HEK293 (cell line): Measurements from ENCODE around the gene ZNF670.

ENCODE experiments used
- CTCF ChIA-PET: fragments of 350-600 bp; formaldehyde crosslinking; extraction: SDS; loops from one replicate; lab custom pipeline; 2021; ENCODE audit warnings: antibody characterized with exemption; lab: Yijun Ruan, JAX
- POLR2A ChIA-PET: fragments of 300-600 bp; formaldehyde crosslinking; extraction: SDS; loops from one replicate; lab custom pipeline; 2020; ENCODE audit warnings: antibody characterized with exemption, inconsistent platforms; lab: Yijun Ruan, JAX
- H3K27ac ChIP-seq: fragments of 200-500 bp; sonication (Bioruptor generic); 2 replicates; pipeline ENCODE4 v1.5.1; 2014; ENCODE audit warnings: low read depth, low read length, control low read depth, inconsistent platforms; ENCODE audit errors: extremely low read depth
- H3K36me3 ChIP-seq, 2 experiments: fragments of 200-500 bp in 1 of 2; sonication (Bioruptor generic) in 1 of 2; 1 replicate in 1 of 2; 2 replicates in 1 of 2; pipeline ENCODE4 v1.5.1; 2014 to 2017; ENCODE audit warnings: inconsistent platforms in 2 of 2, low read length in 2 of 2; ENCODE audit not compliant: control insufficient read depth in 2 of 2, insufficient read depth in 1 of 2
- H3K4me1 ChIP-seq: fragments of 200-500 bp; sonication (Bioruptor generic); 2 replicates; pipeline ENCODE4 v1.5.1; 2014; ENCODE audit warnings: mild to moderate bottlenecking, low read length, inconsistent platforms; ENCODE audit not compliant: control insufficient read depth, insufficient read depth
- H3K4me3 ChIP-seq: 2 replicates; pipeline ENCODE4 v1.5.1; 2011; ENCODE audit warnings: low read depth, mild to moderate bottlenecking, control low read depth, low read length, moderate library complexity
- H3K9me3 ChIP-seq: fragments of 200-500 bp; sonication (Bioruptor generic); 2 replicates; pipeline ENCODE4 v1.5.1; 2014; ENCODE audit warnings: low read depth, low read length, inconsistent platforms; ENCODE audit not compliant: control insufficient read depth, insufficient read depth
- FEZF1 ChIP-seq: fragments of 450-650 bp; formaldehyde crosslinking; IDR thresholded peaks from 2 replicates; pipeline ENCODE4 v1.5.1; 2016; ENCODE audit warnings: missing biosample characterization, missing genetic modification characterization
- GLIS1 ChIP-seq: fragments of 450-650 bp; formaldehyde crosslinking; IDR thresholded peaks from 2 replicates; pipeline ENCODE4 v1.5.1; 2016; ENCODE audit warnings: missing biosample characterization, missing genetic modification characterization
- KLF10 ChIP-seq: fragments of 450-650 bp; IDR thresholded peaks from 2 replicates; pipeline ENCODE4 v1.5.1; 2018; ENCODE audit warnings: missing biosample characterization, mild to moderate bottlenecking, missing genetic modification characterization
- MZF1 ChIP-seq: fragments of 450-650 bp; formaldehyde crosslinking; IDR thresholded peaks from 2 replicates; pipeline ENCODE4 v1.5.1; 2017; ENCODE audit warnings: missing biosample characterization, missing genetic modification characterization, borderline replicate concordance
- OSR2 ChIP-seq: fragments of 450-650 bp; formaldehyde crosslinking; IDR thresholded peaks from 2 replicates; pipeline ENCODE4 v1.5.1; 2016; ENCODE audit warnings: missing biosample characterization, missing genetic modification characterization
- OVOL3 ChIP-seq: fragments of 450-650 bp; formaldehyde crosslinking; IDR thresholded peaks from 2 replicates; pipeline ENCODE4 v1.5.1; 2016; ENCODE audit warnings: missing biosample characterization, missing genetic modification characterization
- SCRT1 ChIP-seq: fragments of 450-650 bp; formaldehyde crosslinking; IDR thresholded peaks from 2 replicates; pipeline ENCODE4 v1.5.1; 2016; ENCODE audit warnings: missing biosample characterization, missing genetic modification characterization, borderline replicate concordance
- ZBTB1 ChIP-seq: fragments of 450-650 bp; formaldehyde crosslinking; IDR thresholded peaks from 2 replicates; pipeline ENCODE4 v1.5.1; 2016; ENCODE audit warnings: missing biosample characterization, missing genetic modification characterization
- ZBTB20 ChIP-seq: fragments of 450-650 bp; formaldehyde crosslinking; IDR thresholded peaks from 2 replicates; pipeline ENCODE4 v1.5.1; 2016; ENCODE audit warnings: missing biosample characterization, missing genetic modification characterization
- ZFP69B ChIP-seq: fragments of 450-650 bp; formaldehyde crosslinking; IDR thresholded peaks from 2 replicates; pipeline ENCODE4 v1.5.1; 2016; ENCODE audit warnings: missing biosample characterization, missing genetic modification characterization
- ZNF112 ChIP-seq: fragments of 450-650 bp; formaldehyde crosslinking; IDR thresholded peaks from 2 replicates; pipeline ENCODE4 v1.5.0; 2017; ENCODE audit warnings: missing biosample characterization, missing genetic modification characterization
- ZNF121 ChIP-seq: fragments of 450-650 bp; formaldehyde crosslinking; IDR thresholded peaks from 2 replicates; pipeline ENCODE4 v1.5.1; 2016; ENCODE audit warnings: missing biosample characterization, missing genetic modification characterization
- ZNF214 ChIP-seq: fragments of 450-650 bp; formaldehyde crosslinking; IDR thresholded peaks from 2 replicates; pipeline ENCODE4 v1.5.1; 2017; ENCODE audit warnings: missing biosample characterization, mild to moderate bottlenecking, missing genetic modification characterization, borderline replicate concordance
- ZNF248 ChIP-seq: fragments of 450-650 bp; formaldehyde crosslinking; IDR thresholded peaks from 2 replicates; pipeline ENCODE4 v1.5.1; 2017; ENCODE audit warnings: missing biosample characterization, missing genetic modification characterization
- ZNF350 ChIP-seq: fragments of 450-650 bp; formaldehyde crosslinking; IDR thresholded peaks from 2 replicates; pipeline ENCODE4 v1.5.0; 2017; ENCODE audit warnings: missing biosample characterization, mild to moderate bottlenecking, missing genetic modification characterization
- ZNF404 ChIP-seq: fragments of 450-650 bp; formaldehyde crosslinking; IDR thresholded peaks from 2 replicates; pipeline ENCODE4 v1.5.1; 2017; ENCODE audit warnings: missing biosample characterization, missing genetic modification characterization
- ZNF530 ChIP-seq: fragments of 450-650 bp; formaldehyde crosslinking; IDR thresholded peaks from 2 replicates; pipeline ENCODE4 v1.5.1; 2016; ENCODE audit warnings: low read depth, missing biosample characterization, missing genetic modification characterization
- ZNF677 ChIP-seq: fragments of 450-650 bp; IDR thresholded peaks from 2 replicates; pipeline ENCODE4 v1.5.0; 2018; ENCODE audit warnings: missing biosample characterization, mild to moderate bottlenecking, missing genetic modification characterization, moderate library complexity
- ZNF747 ChIP-seq: fragments of 450-650 bp; formaldehyde crosslinking; IDR thresholded peaks from 2 replicates; pipeline ENCODE4 v1.5.1; 2016; ENCODE audit warnings: missing biosample characterization, missing genetic modification characterization
- ZNF776 ChIP-seq: fragments of 450-650 bp; formaldehyde crosslinking; IDR thresholded peaks from 2 replicates; pipeline ENCODE4 v1.5.0; 2017; ENCODE audit warnings: missing biosample characterization, missing genetic modification characterization, borderline replicate concordance
- TF ChIP-seq, protein P1 (sequence below): fragments of 450-650 bp; formaldehyde crosslinking; IDR thresholded peaks from 2 replicates; pipeline ENCODE4 v1.5.1; 2016; ENCODE audit warnings: missing biosample characterization, missing genetic modification characterization, borderline replicate concordance
- TF ChIP-seq, protein P2 (sequence below): fragments of 450-650 bp; formaldehyde crosslinking; IDR thresholded peaks from 2 replicates; pipeline ENCODE4 v1.5.1; 2017; ENCODE audit warnings: missing biosample characterization, missing genetic modification characterization

The ZNF670 gene

DNA sequence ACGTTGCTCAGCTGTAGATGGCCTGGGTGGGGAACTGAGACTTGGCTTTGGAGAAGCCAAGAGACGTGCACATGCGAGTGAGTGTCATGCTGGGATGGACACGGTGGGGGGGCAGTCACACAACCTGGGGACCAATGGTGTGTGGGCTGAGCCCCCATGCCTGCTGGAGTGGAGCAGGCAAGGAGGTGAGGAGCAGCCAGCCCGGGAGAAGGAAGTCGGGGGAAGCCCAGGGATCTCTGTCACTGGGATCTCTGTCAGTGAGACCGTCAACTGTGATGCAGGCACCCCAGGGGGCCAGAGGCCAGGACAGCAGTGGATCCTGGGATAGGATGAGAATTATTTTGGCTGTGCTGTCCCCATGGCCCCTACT is 36.5 kb upstream of the ZNF670 start:
- TF ChIP-seq ZBTB1 (no peak), MZF1 (tag by site-specific recombination) (no peak), SCRT1 (tag by site-specific recombination) (no peak), ZNF121 (tag by site-specific recombination) (no peak), ZNF248 (tag by site-specific recombination) (no peak), ZNF214 (tag by site-specific recombination) (no peak), ZNF747 (no peak), FEZF1 (tag by site-specific recombination) (no peak)
- Histone ChIP-seq H3K4me3 (no peak overlapping the region), H3K9me3 (no peaks in the 10 kb centered on the region), H3K4me1 (no peaks in the 10 kb centered on the region), H3K27ac (no peak overlapping the region), H3K36me3 (no peaks in the 10 kb centered on the region)
- ChIA-PET CTCF (no interaction called here), POLR2A (no interaction called here)

DNA sequence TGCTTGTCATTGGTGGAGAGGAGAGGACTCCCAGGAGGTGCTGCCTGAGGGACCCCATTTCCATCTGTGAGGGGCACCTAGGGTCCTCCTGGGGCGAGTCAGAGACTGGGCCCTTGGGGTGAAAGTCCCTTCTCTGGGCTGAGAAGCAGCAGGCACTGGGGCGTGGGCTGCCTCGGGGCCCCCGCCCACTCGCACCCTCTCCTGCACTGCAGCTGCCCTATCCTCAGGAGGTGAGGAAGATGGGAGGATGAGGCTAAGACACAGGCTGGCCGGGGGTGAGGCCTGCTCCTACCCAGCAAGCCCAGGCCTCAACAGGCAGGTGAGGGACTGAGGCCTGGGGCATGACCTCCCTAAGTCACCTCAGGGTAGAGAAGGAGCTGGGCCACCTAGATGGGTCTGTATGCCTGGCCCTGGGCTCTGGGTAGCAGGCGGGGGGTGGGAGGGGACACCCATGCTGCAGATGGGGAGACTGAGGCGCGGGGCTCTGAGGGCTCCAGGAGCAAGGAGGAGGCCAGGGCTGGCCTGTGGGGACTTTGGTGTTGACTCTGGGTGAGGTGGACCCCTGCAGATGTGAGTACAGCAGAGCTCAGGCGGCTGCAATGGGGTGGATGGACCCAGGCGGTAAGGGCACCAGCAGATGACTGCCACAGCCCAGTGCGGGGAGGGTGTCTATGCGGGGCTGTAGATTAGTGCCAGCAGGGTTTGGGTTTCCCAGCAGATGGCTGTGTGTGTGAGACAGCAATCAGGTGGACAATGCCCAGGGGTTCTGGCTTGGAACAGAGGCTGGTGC is 35.9 kb upstream of the ZNF670 start:
- H3K36me3 ChIP-seq = no peaks in the 10 kb centered on the region
- POLR2A ChIA-PET = interaction anchor here (0.6 kb wide), 1 partner anchor 108 kb away, joined by 9 read pairs; no protein-coding TSS in a partner anchor
- H3K4me3 ChIP-seq = no peak overlapping the region
- H3K9me3 ChIP-seq = no peaks in the 10 kb centered on the region
- no peaks in the 10 kb centered on the region for H3K4me1 ChIP-seq
- no peak for TF ChIP-seq OVOL3 (tag by site-specific recombination)
- no peak for TF ChIP-seq ZNF350 (tag by site-specific recombination)
- TF ChIP-seq ZNF530 (tag by site-specific recombination) = no peak
- no peak overlapping the region for H3K27ac ChIP-seq
- CTCF ChIA-PET = no interaction called here

DNA sequence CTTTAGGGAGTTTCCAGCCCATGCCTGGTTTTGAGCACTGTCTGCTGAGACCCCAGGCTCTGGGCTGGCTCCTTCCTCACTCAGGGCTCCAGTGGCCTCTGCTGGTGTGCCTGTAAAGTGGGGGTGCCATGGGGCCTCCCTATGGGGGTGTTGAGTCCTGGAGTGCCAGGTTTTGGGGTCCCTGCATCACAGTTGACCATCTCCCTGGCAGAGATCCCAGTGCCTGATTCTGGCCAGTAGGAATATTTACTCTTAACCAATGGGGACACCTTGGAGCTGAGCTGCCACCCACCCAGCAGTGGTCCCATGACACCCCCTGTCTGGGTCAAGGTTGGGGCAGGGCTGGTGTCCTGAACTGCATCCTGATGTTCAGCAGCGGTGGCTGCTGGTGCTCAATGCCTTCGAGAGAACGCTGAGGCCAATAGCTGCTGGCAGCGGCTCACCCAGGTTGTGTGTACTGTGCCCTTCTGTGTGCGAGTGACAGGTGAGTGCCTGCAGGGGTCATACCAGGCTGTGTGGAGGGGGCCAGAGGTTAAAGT is 35.2 kb upstream of the ZNF670 start:
- no peak for TF ChIP-seq KLF10
- TF ChIP-seq, protein P1, sequence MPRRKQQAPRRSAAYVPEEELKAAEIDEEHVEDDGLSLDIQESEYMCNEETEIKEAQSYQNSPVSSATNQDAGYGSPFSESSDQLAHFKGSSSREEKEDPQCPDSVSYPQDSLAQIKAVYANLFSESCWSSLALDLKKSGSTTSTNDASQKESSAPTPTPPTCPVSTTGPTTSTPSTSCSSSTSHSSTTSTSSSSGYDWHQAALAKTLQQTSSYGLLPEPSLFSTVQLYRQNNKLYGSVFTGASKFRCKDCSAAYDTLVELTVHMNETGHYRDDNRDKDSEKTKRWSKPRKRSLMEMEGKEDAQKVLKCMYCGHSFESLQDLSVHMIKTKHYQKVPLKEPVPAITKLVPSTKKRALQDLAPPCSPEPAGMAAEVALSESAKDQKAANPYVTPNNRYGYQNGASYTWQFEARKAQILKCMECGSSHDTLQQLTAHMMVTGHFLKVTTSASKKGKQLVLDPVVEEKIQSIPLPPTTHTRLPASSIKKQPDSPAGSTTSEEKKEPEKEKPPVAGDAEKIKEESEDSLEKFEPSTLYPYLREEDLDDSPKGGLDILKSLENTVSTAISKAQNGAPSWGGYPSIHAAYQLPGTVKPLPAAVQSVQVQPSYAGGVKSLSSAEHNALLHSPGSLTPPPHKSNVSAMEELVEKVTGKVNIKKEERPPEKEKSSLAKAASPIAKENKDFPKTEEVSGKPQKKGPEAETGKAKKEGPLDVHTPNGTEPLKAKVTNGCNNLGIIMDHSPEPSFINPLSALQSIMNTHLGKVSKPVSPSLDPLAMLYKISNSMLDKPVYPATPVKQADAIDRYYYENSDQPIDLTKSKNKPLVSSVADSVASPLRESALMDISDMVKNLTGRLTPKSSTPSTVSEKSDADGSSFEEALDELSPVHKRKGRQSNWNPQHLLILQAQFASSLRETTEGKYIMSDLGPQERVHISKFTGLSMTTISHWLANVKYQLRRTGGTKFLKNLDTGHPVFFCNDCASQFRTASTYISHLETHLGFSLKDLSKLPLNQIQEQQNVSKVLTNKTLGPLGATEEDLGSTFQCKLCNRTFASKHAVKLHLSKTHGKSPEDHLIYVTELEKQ = no peak
- TF ChIP-seq ZFP69B = no peak
- TF ChIP-seq ZNF112 = no peak
- TF ChIP-seq MZF1 (tag by site-specific recombination) = no peak
- TF ChIP-seq, protein P2, sequence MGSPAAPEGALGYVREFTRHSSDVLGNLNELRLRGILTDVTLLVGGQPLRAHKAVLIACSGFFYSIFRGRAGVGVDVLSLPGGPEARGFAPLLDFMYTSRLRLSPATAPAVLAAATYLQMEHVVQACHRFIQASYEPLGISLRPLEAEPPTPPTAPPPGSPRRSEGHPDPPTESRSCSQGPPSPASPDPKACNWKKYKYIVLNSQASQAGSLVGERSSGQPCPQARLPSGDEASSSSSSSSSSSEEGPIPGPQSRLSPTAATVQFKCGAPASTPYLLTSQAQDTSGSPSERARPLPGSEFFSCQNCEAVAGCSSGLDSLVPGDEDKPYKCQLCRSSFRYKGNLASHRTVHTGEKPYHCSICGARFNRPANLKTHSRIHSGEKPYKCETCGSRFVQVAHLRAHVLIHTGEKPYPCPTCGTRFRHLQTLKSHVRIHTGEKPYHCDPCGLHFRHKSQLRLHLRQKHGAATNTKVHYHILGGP (tag by site-specific recombination) = no peak
- no peak for TF ChIP-seq ZBTB20
- TF ChIP-seq ZNF404 (tag by site-specific recombination) = no peak
- TF ChIP-seq ZNF677 (tag by site-specific recombination) = no peak
- no peak for TF ChIP-seq GLIS1 (tag by site-specific recombination)
- TF ChIP-seq ZNF776 (tag by site-specific recombination) = no peak
- TF ChIP-seq OSR2 (tag by site-specific recombination) = no peak
- H3K4me1 ChIP-seq = no peaks in the 10 kb centered on the region
- no peaks in the 10 kb centered on the region for H3K36me3 ChIP-seq
- POLR2A ChIA-PET = interaction anchor here (0.6 kb wide), 1 partner anchor 107 kb away, joined by 9 read pairs; no protein-coding TSS in a partner anchor
- CTCF ChIA-PET = no interaction called here
- H3K4me3 ChIP-seq = no peak overlapping the region
- no peaks in the 10 kb centered on the region for H3K9me3 ChIP-seq
- no peak overlapping the region for H3K27ac ChIP-seq
